Measurements from ENCODE around the gene WDR64. TPM values are rescaled to one million over a fixed set of nuclear protein-coding genes. Genes with fewer than 3 reads are reported as not detected.

WDR64 gene
- total and polyA plus RNA-seq, 2 of the 4 experiments (the other 2 are of a cell fraction), result not detected

DNA sequence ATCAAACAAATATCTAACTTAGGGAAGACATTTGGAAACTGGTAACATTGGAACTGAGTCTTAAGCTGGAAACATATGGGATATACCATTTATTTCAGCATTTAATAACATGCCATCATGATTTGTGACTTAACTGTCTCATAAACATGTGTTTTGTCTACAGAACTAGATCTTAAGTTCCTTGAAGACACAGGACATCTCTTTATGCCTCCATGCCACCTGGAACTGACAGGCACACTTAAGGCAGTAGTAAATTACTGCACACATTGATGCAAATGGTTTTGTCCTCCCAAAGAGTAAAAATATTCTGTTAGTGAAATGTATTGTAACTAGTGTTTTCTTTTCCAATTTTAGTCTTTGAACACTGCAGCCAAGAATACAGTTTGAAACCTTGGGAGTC, 194.3 kb downstream of the WDR64 start:
- Histone ChIP-seq H2BK120ac (ENCODE audit: low read depth, low read length) (no peak overlapping the region), H3K36me3 (ENCODE audit: control insufficient read depth, insufficient read depth, low read length) (no peaks in the 10 kb centered on the region; the same call in 1 of the 2 replicates)
- CTCF ChIA-PET, result no interaction called here

More for the DNA sequence above, 194.3 kb downstream of the WDR64 start:
- H2AFZ ChIP-seq (replicated peaks; ENCODE audit: low read length, poor library complexity), result no peak overlapping the region
- POLR2A ChIA-PET (ENCODE audit: unreplicated experiment), result no interaction called here
- no peak overlapping the region for H3K9ac ChIP-seq (ENCODE audit: low read depth, low read length)
- H3K9me3 ChIP-seq (ENCODE audit: control insufficient read depth, insufficient read depth, low read length), result no peaks in the 10 kb centered on the region
- H3K56ac ChIP-seq (ENCODE audit: extremely low read depth, insufficient read depth, low read length), result no peak overlapping the region
- no peak overlapping the region; a peak in 1 of 4 replicates for H4K8ac ChIP-seq (ENCODE audit: low read depth in 2 of 2, low read length in 2 of 2)
- no peak overlapping the region for H2BK5ac ChIP-seq (ENCODE audit: low read depth, low read length, poor library complexity, severe bottlenecking)
- intact Hi-C loops (cut with micrococcal nuclease), result no loop called here
- H3K4me3 ChIP-seq (ENCODE audit: insufficient read depth, low read depth, low read length), result no peak overlapping the region
- H4K5ac ChIP-seq (ENCODE audit: low read depth, low read length), result no peak overlapping the region
- BruUV-seq (replicated peaks), result no TSS peak
- no peaks in the 10 kb centered on the region for H3K27me3 ChIP-seq (ENCODE audit: control insufficient read depth, insufficient read depth, low read length)
- no peak overlapping the region for H2AK5ac ChIP-seq (ENCODE audit: low read depth, low read length)
- no peak overlapping the region for H3K4ac ChIP-seq (ENCODE audit: low read depth, low read length)
- no peak overlapping the region for H3K14ac ChIP-seq (replicated peaks; ENCODE audit: low read depth, low read length)
- no peaks in the 10 kb centered on the region for H4K20me1 ChIP-seq (ENCODE audit: insufficient read depth, low read length)
- H2BK20ac ChIP-seq (ENCODE audit: low read depth, low read length), result no peak overlapping the region
- H3K27ac ChIP-seq (ENCODE audit: insufficient read depth, low read length), result no peak overlapping the region
- peaks cover 5 to 7% of the 10 kb centered on the region in 2 experiments; a peak in 3 of 4 replicates for H3K79me1 ChIP-seq (ENCODE audit: low read depth in 1 of 2, low read length in 2 of 2)
- in situ Hi-C loops (cut with MboI; ENCODE audit: low sequenced_read_pairs), result no loop called here
- no peak overlapping the region for H3K4me2 ChIP-seq (ENCODE audit: low read depth, low read length)
- H3K9me1 ChIP-seq (ENCODE audit: insufficient read depth, low read length), result peaks cover 4% of the 10 kb centered on the region
- TF ChIP-seq POLR2A (IDR thresholded peaks at IDR 0.05; ENCODE audit: low read depth, low read length) (no peak), RFX5 (IDR thresholded peaks at IDR 0.05; ENCODE audit: low read depth, low read length) (no peak), MAFK (IDR thresholded peaks at IDR 0.05; ENCODE audit: low read depth, low read length) (no peak), FOS (IDR thresholded peaks at IDR 0.05; ENCODE audit: low read depth, low read length) (no peak), MAZ (IDR thresholded peaks at IDR 0.05; ENCODE audit: borderline replicate concordance, low read depth, low read length) (no peak), RCOR1 (IDR thresholded peaks at IDR 0.05; ENCODE audit: insufficient replicate concordance, low read length) (no peak), MXI1 (IDR thresholded peaks at IDR 0.05; ENCODE audit: borderline replicate concordance, low read depth, low read length) (no peak), RAD21 (IDR thresholded peaks at IDR 0.05; ENCODE audit: low read length) (no peak), BHLHE40 (IDR thresholded peaks at IDR 0.05; ENCODE audit: low read depth, low read length) (no peak), CHD1 (IDR thresholded peaks at IDR 0.05; ENCODE audit: low read depth, low read length) (no peak), CEBPB (IDR thresholded peaks at IDR 0.05; ENCODE audit: low read depth, low read length) (no peak), SMC3 (IDR thresholded peaks at IDR 0.05; ENCODE audit: low read depth, low read length) (no peak), NFE2L2 (IDR thresholded peaks at IDR 0.05; ENCODE audit: low read depth, low read length) (no peak)
- TF ChIP-seq, protein P1, sequence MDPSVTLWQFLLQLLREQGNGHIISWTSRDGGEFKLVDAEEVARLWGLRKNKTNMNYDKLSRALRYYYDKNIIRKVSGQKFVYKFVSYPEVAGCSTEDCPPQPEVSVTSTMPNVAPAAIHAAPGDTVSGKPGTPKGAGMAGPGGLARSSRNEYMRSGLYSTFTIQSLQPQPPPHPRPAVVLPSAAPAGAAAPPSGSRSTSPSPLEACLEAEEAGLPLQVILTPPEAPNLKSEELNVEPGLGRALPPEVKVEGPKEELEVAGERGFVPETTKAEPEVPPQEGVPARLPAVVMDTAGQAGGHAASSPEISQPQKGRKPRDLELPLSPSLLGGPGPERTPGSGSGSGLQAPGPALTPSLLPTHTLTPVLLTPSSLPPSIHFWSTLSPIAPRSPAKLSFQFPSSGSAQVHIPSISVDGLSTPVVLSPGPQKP (IDR thresholded peaks at IDR 0.05; ENCODE audit: borderline replicate concordance, low read depth, low read length), result no peak
- TF ChIP-seq, protein P2, sequence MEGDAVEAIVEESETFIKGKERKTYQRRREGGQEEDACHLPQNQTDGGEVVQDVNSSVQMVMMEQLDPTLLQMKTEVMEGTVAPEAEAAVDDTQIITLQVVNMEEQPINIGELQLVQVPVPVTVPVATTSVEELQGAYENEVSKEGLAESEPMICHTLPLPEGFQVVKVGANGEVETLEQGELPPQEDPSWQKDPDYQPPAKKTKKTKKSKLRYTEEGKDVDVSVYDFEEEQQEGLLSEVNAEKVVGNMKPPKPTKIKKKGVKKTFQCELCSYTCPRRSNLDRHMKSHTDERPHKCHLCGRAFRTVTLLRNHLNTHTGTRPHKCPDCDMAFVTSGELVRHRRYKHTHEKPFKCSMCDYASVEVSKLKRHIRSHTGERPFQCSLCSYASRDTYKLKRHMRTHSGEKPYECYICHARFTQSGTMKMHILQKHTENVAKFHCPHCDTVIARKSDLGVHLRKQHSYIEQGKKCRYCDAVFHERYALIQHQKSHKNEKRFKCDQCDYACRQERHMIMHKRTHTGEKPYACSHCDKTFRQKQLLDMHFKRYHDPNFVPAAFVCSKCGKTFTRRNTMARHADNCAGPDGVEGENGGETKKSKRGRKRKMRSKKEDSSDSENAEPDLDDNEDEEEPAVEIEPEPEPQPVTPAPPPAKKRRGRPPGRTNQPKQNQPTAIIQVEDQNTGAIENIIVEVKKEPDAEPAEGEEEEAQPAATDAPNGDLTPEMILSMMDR (conservative IDR thresholded peaks at IDR 0.05; ENCODE audit: low read depth, low read length), result no peak
- TF ChIP-seq, protein P3, sequence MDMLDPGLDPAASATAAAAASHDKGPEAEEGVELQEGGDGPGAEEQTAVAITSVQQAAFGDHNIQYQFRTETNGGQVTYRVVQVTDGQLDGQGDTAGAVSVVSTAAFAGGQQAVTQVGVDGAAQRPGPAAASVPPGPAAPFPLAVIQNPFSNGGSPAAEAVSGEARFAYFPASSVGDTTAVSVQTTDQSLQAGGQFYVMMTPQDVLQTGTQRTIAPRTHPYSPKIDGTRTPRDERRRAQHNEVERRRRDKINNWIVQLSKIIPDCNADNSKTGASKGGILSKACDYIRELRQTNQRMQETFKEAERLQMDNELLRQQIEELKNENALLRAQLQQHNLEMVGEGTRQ (IDR thresholded peaks at IDR 0.05; ENCODE audit: low read depth, low read length), result no peak
- H2AK9ac ChIP-seq (replicated peaks; ENCODE audit: low read depth, low read length, poor library complexity), result no peak overlapping the region
- ATAC-seq (ENCODE audit: low read depth) (no peak), DNase-seq (no peak)
- dilution Hi-C loops (cut with HindIII; ENCODE audit: low sequenced_read_pairs, unreplicated experiment), result no loop called here
- H3K4me1 ChIP-seq (ENCODE audit: control insufficient read depth, insufficient read depth, low read length), result peaks cover 3% of the 10 kb centered on the region
- no peak overlapping the region for H2BK15ac ChIP-seq (ENCODE audit: low read depth, low read length)
- no peak overlapping the region for H3K23ac ChIP-seq (ENCODE audit: low read depth, low read length)
- no peak overlapping the region for H4K91ac ChIP-seq (ENCODE audit: insufficient read depth, low read depth, low read length)
- H3K18ac ChIP-seq (ENCODE audit: low read depth, low read length), result no peak overlapping the region
